ENCODE results near the gene ABTB2. TPM values are rescaled to one million over a fixed set of nuclear protein-coding genes. Genes with fewer than 3 reads are reported as not detected.

Gene ABTB2
- polyA plus RNA-seq, 1 experiment, result 6.3 TPM

DNA sequence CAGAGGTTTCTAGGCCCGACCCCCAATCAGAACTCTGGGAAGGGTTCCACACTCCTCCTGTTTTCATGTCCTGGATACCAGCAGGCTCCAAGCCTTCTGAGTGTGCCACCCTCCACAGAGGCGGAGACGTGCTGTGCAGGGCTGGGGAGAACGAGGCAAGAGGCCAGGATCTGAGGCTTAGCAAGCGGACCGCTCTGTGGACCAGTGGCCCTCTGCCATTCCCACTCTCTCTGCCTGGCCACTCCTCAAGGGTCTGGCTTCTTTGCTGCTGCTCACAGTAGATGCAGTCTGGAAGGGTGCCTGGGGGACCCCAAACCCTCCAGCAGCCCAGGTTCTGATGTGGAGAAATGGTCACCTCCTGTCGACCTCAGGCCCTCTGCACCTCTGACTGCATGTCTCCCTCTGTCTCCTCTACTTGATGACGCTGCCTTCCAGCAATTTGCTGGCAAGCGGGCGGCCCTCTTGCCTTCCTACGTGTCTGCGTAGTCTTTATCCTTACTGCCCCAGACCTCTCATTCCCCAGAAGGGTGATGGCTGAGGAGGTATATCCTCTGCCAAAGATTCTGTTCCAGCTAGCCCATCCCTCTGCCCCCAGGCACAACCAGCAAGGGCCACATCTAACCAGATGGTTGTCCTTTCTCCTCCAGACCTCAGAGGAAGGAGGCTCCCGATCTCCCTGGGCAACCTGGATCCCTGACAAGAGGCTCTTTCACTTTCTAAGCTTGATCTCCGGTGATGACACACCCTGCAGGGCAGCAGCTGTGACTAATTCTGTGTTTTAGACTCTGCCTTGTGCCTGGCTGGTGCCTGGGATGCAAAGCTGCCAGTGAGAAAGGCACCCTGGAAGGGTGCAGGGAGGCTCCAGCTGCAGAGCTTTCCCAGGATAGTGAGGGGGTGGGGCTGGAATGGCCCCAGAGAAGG, 165.1 kb downstream of the ABTB2 start:
- ChIA-PET POLR2A (no interaction called here), CTCF (interaction anchor here (0.9 to 1.4 kb wide), 2 partner anchors 18 to 131 kb away, joined by 3 read pairs; no protein-coding TSS in a partner anchor)
- TF ChIP-seq, protein P1, sequence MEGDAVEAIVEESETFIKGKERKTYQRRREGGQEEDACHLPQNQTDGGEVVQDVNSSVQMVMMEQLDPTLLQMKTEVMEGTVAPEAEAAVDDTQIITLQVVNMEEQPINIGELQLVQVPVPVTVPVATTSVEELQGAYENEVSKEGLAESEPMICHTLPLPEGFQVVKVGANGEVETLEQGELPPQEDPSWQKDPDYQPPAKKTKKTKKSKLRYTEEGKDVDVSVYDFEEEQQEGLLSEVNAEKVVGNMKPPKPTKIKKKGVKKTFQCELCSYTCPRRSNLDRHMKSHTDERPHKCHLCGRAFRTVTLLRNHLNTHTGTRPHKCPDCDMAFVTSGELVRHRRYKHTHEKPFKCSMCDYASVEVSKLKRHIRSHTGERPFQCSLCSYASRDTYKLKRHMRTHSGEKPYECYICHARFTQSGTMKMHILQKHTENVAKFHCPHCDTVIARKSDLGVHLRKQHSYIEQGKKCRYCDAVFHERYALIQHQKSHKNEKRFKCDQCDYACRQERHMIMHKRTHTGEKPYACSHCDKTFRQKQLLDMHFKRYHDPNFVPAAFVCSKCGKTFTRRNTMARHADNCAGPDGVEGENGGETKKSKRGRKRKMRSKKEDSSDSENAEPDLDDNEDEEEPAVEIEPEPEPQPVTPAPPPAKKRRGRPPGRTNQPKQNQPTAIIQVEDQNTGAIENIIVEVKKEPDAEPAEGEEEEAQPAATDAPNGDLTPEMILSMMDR (IDR thresholded peaks at IDR 0.05; ENCODE audit: insufficient read depth, low read depth, low read length), result no peak

DNA sequence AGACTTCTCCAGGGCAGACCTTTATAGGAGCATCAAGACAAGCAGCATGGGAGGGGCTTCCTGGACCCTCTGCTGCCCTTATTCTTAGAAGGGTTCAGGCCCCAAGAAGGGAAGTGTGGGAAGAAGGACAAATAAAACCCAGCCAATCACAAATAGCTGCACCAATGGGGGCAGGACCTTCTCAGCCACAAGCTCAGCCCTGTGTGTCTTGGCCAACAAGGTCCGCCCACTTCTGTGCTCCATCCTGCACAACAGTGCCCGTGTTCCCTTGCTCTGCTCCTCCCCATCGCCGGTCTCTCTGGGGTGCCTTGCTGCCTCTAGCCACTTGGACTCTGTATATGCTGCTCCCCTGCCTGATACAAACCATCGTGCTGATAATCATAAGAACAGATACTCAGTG, 166.2 kb downstream of the ABTB2 start:
- TF ChIP-seq, protein P1 (IDR thresholded peaks at IDR 0.05; ENCODE audit: insufficient read depth, low read depth, low read length), result no peak
- Histone ChIP-seq H3K36me3 (ENCODE audit: control insufficient read depth, insufficient read depth, low read length) (no peaks in the 10 kb centered on the region; the same call in 1 of the 2 replicates), H3K4me3 (ENCODE audit: low read depth, low read length) (no peak overlapping the region), H3K27me3 (ENCODE audit: control insufficient read depth, insufficient read depth, low read length) (no peaks in the 10 kb centered on the region)
- POLR2A ChIA-PET, result no interaction called here
- DNase-seq (ENCODE audit: low read depth), result no peak
- CTCF ChIA-PET, result interaction anchor here (0.8 to 2.0 kb wide), 5 partner anchors 12 to 137 kb away, joined by 3 to 7 read pairs (median 3); no protein-coding TSS in a partner anchor

More for the DNA sequence above, 165.1 kb downstream of the ABTB2 start:
- no peaks in the 10 kb centered on the region; the same call in 1 of the 2 replicates for H3K36me3 ChIP-seq (ENCODE audit: control insufficient read depth, insufficient read depth, low read length)
- 0 out of 2 replicates have a peak overlapping the region, but pooled peaks have one; percentile 9 for H3K4me3 ChIP-seq (ENCODE audit: low read depth, low read length)
- DNase-seq (ENCODE audit: low read depth), result peak; percentile 88
- no peaks in the 10 kb centered on the region for H3K27me3 ChIP-seq (ENCODE audit: control insufficient read depth, insufficient read depth, low read length)

DNA sequence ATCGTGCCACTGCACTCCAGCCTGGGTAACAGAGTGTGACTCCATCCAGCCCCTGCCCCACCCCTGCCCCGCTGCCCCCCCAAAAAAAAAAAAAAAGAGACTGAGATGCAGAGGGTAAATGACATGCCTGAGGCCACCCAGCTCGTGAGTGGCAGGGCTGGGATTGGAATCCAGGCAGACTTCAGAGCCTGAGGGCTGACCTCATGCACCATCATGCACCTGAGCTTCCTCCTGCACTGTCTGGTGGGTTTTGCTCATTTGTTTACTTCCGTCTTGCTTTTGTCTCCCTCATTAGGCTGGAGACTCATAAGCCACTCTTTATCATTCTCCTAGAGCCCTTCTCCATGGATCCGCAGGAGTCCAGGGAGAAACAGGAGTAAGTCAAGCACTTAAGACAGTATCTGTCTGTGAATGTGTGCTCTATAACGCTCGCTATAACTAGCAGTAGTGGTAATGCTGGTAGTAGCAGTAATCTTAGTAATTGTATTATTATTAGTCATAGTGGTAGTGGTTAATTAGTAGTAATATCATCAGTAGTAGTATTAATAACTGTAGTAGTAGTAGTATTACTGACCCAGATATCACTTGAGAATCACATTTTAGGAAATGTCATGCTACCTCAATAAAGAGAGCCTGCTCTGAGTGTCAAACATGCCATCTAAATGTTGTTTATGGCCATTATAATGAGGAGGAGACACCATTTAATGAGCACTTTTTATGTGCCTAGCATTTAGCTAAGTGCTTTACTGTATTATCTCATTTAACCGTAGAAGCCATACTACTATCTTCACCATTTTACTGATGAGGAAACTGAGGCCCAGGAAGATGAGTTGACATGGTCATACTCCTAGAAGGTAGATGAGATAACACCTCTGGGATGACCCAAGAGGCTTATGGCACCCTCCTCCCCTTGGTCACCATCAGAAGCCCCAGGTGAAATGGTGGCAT, 167.3 kb downstream of the ABTB2 start:
- Histone ChIP-seq H3K4me3 (ENCODE audit: low read depth, low read length) (no peak overlapping the region), H3K36me3 (ENCODE audit: control insufficient read depth, insufficient read depth, low read length) (no peaks in the 10 kb centered on the region; the same call in 1 of the 2 replicates), H3K27me3 (ENCODE audit: control insufficient read depth, insufficient read depth, low read length) (no peaks in the 10 kb centered on the region)
- ChIA-PET CTCF (interaction anchor here (1.0 to 2.0 kb wide), 4 partner anchors 11 to 138 kb away, joined by 3 to 7 read pairs (median 3); no protein-coding TSS in a partner anchor), POLR2A (no interaction called here)
- DNase-seq (ENCODE audit: low read depth), result no peak
- TF ChIP-seq, protein P1 (IDR thresholded peaks at IDR 0.05; ENCODE audit: insufficient read depth, low read depth, low read length), result no peak

DNA sequence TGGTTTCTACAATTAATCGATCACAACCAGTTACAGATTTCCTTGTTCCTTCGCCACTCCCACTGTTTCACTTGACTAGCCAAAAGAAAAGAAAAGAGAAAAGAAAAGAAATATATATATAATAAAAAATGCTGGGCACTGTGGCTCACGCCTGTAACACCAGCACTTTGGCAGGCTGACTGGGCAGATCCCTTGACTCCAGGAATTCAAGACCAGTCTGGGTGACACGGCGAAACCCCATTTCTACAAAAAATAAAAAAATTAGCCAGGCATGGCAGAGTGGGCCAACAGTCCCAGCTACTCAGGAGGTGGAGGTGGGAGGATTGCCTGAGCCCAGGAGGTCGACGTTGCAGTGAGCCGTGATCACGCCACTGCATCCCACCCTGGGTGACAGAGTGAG, 168.6 kb downstream of the ABTB2 start:
- H3K27me3 ChIP-seq (ENCODE audit: control insufficient read depth, insufficient read depth, low read length), result no peaks in the 10 kb centered on the region
- no peaks in the 10 kb centered on the region for H3K36me3 ChIP-seq (ENCODE audit: control insufficient read depth, insufficient read depth, low read length)
- POLR2A ChIA-PET, result no interaction called here
- no peak for DNase-seq (ENCODE audit: low read depth)
- H3K4me3 ChIP-seq (ENCODE audit: low read depth, low read length), result no peak overlapping the region
- TF ChIP-seq, protein P1 (IDR thresholded peaks at IDR 0.05; ENCODE audit: insufficient read depth, low read depth, low read length), result no peak
- CTCF ChIA-PET, result interaction anchor here (0.9 kb wide), 1 partner anchor 15 kb away, joined by 3 read pairs; no protein-coding TSS in a partner anchor

Data from BJ (cell line).